Measurements from ENCODE around the gene SMAD3. TPM values are rescaled to one million over a fixed set of nuclear protein-coding genes. Genes with fewer than 3 reads are reported as not detected.

Gene SMAD3
- total and polyA plus RNA-seq, 2 donors (not counting 1 experiment from before 2014, with no cell fraction given) = 55.9 to 163 TPM

DNA sequence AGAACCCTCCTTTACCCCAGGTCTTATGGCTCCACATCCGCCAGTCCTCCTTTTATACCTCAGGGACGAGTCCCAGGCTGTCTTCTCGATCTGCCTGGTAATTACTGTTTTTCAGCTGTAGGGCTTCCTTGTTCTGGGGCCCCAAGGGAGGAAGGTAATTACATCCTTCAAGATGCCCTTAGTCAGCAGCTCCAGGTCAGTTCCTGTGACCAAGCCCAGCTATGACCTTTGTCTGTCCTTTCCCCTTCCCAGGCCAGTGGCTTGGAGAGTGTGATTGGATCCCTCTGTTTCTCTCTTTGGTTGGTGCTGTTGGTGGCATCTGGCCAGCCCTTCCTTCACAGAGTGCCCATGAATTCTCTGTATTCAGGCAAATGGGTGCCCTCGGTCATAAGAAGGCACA, 96.5 kb downstream of the SMAD3 start:
- Mint-ChIP-seq H3K4me1 (peaks cover 58% of the 10 kb centered on the region), H3K9me3 (ENCODE audit: insufficient read depth) (no peaks in the 10 kb centered on the region), H3K27ac (peak overlapping the region; percentile 79), H3K27me3 (no peaks in the 10 kb centered on the region), H3K4me3 (no peak overlapping the region)
- Histone ChIP-seq H3K4me1 (ENCODE audit: control insufficient read depth in 2 of 2, insufficient read depth in 2 of 2, low read length in 2 of 2) (peaks cover 21 to 33% of the 10 kb centered on the region in 2 donors), H3K27ac (ENCODE audit: low read length in 2 of 2) (peak overlapping the region in 1 of 2 donors; percentile 59), H3K79me2 (ENCODE audit: control insufficient read depth, insufficient read depth, low read length) (peaks cover 98% of the 10 kb centered on the region), H3K9me3 (ENCODE audit: control extremely low read depth in 1 of 3, control insufficient read depth in 2 of 3, insufficient read depth in 1 of 3, low read length in 2 of 3) (no peaks in the 10 kb centered on the region), H3K4me2 (replicated peaks; ENCODE audit: low read depth, low read length, poor library complexity, severe bottlenecking) (peak overlapping the region; percentile 0), H3K4me3 (ENCODE audit: control extremely low read depth in 1 of 5, extremely low read depth in 1 of 5, insufficient read depth in 1 of 5, low read depth in 2 of 5, low read length in 4 of 5) (no peak overlapping the region), H2AFZ (ENCODE audit: insufficient read depth, low read depth, low read length, poor library complexity, severe bottlenecking) (no peak overlapping the region), H3K36me3 (replicated peaks in 1 of 2; ENCODE audit: control extremely low read depth in 1 of 2, control insufficient read depth in 1 of 2, extremely low read depth in 1 of 2, insufficient read depth in 2 of 2, low read length in 1 of 2) (peaks cover 6 to 30% of the 10 kb centered on the region in 2 experiments), H3K9ac (ENCODE audit: low read length) (no peak overlapping the region), H4K20me1 (ENCODE audit: control insufficient read depth, insufficient read depth, low read length, poor library complexity, severe bottlenecking) (peaks cover 96% of the 10 kb centered on the region), H3K27me3 (replicated peaks in 1 of 4; ENCODE audit: control extremely low read depth in 1 of 4, control insufficient read depth in 3 of 4, insufficient read depth in 4 of 4, low read length in 3 of 4) (no peaks in the 10 kb centered on the region)
- ATAC-seq (ENCODE audit: low read depth) (no peak), DNase-seq (no peak)
- ChIA-PET CTCF (interaction anchor here (1.3 to 1.4 kb wide), 3 partner anchors 13 to 215 kb away, joined by 5 to 6 read pairs (median 5); no protein-coding TSS in a partner anchor), POLR2A (interaction anchor here (0.6 to 1.0 kb wide), 2 partner anchors 15 to 99 kb away, joined by 3 read pairs; no protein-coding TSS in a partner anchor)
- TF ChIP-seq EZH2 (IDR thresholded peaks at IDR 0.05; ENCODE audit: borderline replicate concordance, insufficient read depth, low read depth, low read length, poor library complexity, severe bottlenecking) = no peak
- intact Hi-C loops (cut with micrococcal nuclease) = no loop called here
- WGBS (ENCODE audit: insufficient coverage) = 100% methylated on average over 1 of the region's 4 CpGs

DNA sequence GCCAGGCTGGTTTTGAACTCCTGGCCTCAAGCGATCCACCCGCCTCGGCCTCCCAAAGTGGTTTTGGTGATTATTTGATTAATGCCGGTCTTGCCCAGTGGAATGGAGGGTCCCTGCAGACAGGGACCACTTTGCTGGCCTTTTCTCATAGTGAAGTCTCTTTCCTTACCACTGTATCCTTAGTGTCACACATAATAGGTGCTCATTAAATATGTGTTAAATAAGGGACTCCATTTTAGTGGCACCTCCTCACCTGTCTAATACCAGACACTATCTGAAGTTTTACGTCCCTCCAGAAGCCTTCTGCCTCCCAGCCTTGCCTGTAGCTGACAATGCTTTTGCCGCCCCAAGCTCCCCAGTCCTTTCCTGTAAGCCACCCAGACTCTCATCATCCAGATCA, 97.8 kb downstream of the SMAD3 start:
- POLR2A ChIA-PET = no interaction called here
- Histone ChIP-seq H3K79me2 (ENCODE audit: control insufficient read depth, insufficient read depth, low read length) (peaks cover 91% of the 10 kb centered on the region), H4K20me1 (ENCODE audit: control insufficient read depth, insufficient read depth, low read length, poor library complexity, severe bottlenecking) (peaks cover 96% of the 10 kb centered on the region), H3K4me2 (replicated peaks; ENCODE audit: low read depth, low read length, poor library complexity, severe bottlenecking) (no peak overlapping the region), H3K4me1 (ENCODE audit: control insufficient read depth in 2 of 2, insufficient read depth in 2 of 2, low read length in 2 of 2) (peaks cover 13 to 22% of the 10 kb centered on the region in 2 donors), H3K36me3 (replicated peaks in 1 of 2; ENCODE audit: control extremely low read depth in 1 of 2, control insufficient read depth in 1 of 2, extremely low read depth in 1 of 2, insufficient read depth in 2 of 2, low read length in 1 of 2) (peaks cover 6 to 43% of the 10 kb centered on the region in 2 experiments), H3K4me3 (ENCODE audit: control extremely low read depth in 1 of 5, extremely low read depth in 1 of 5, insufficient read depth in 1 of 5, low read depth in 2 of 5, low read length in 4 of 5) (no peak overlapping the region), H3K9me3 (ENCODE audit: control extremely low read depth in 1 of 3, control insufficient read depth in 2 of 3, insufficient read depth in 1 of 3, low read length in 2 of 3) (no peaks in the 10 kb centered on the region), H3K27ac (ENCODE audit: low read length in 2 of 2) (no peak overlapping the region), H2AFZ (ENCODE audit: insufficient read depth, low read depth, low read length, poor library complexity, severe bottlenecking) (no peak overlapping the region), H3K27me3 (replicated peaks in 1 of 4; ENCODE audit: control extremely low read depth in 1 of 4, control insufficient read depth in 3 of 4, insufficient read depth in 4 of 4, low read length in 3 of 4) (no peaks in the 10 kb centered on the region), H3K9ac (ENCODE audit: low read length) (no peak overlapping the region)
- 88% methylated on average over 3 of the region's 6 CpGs for WGBS (ENCODE audit: insufficient coverage)
- no peaks in the 10 kb centered on the region for H3K27me3 Mint-ChIP-seq
- H3K9me3 Mint-ChIP-seq (ENCODE audit: insufficient read depth) = no peaks in the 10 kb centered on the region
- no peak overlapping the region for H3K4me3 Mint-ChIP-seq
- H3K27ac Mint-ChIP-seq = peak overlapping the region; percentile 32
- TF ChIP-seq EZH2 (IDR thresholded peaks at IDR 0.05; ENCODE audit: borderline replicate concordance, insufficient read depth, low read depth, low read length, poor library complexity, severe bottlenecking) = no peak
- peaks cover 48% of the 10 kb centered on the region for H3K4me1 Mint-ChIP-seq
- DNase-seq = no peak
- CTCF ChIA-PET = interaction anchor here (1.4 kb wide), 1 partner anchor 97 kb away, joined by 3 read pairs; no protein-coding TSS in a partner anchor
- no peak for ATAC-seq (ENCODE audit: low read depth)
- intact Hi-C loops (cut with micrococcal nuclease) = no loop called here
